ENCODE results near the gene SNX5. TPM values are rescaled to one million over a fixed set of nuclear protein-coding genes. Genes with fewer than 3 reads are reported as not detected.
A peak's percentile ranks its signal among the peaks of the same experiment; 100 is the strongest.

SNX5 gene
- total and polyA plus RNA-seq, 2 of the 13 experiments (the other 11 are each of a cell fraction or from before 2014, with no cell fraction given), result 664 to 1,040 TPM

GRCh38 chr20:17971300-17972013, 2.9 kb upstream of the SNX5 start (continued):
- TF ChIP-seq DMTF1 (CRISPR knock-in tag; IDR thresholded peaks at IDR 0.05) (no peak), ZBED4 (CRISPR knock-in tag; IDR thresholded peaks at IDR 0.05; ENCODE audit: borderline replicate concordance) (no peak), RARG (CRISPR knock-in tag; IDR thresholded peaks at IDR 0.05; ENCODE audit: low read depth) (no peak), ZNF446 (CRISPR knock-in tag; IDR thresholded peaks at IDR 0.05) (no peak), NR2F2 (IDR thresholded peaks at IDR 0.05; ENCODE audit: borderline replicate concordance, low read depth) (no peak), FIP1L1 (IDR thresholded peaks at IDR 0.05; ENCODE audit: borderline replicate concordance, insufficient read depth, low read depth, low read length) (no peak), NFYC (CRISPR knock-in tag; IDR thresholded peaks at IDR 0.05) (no peak), ZNF841 (CRISPR knock-in tag; IDR thresholded peaks at IDR 0.05; ENCODE audit: borderline replicate concordance) (no peak), MZF1 (CRISPR knock-in tag; IDR thresholded peaks at IDR 0.05; ENCODE audit: borderline replicate concordance) (no peak), SIN3A (IDR thresholded peaks at IDR 0.05; ENCODE audit: borderline replicate concordance, low read depth, low read length) (0 out of 2 replicates have a peak, but pooled peaks have one; percentile 36), FOSL1 (CRISPR knock-in tag; IDR thresholded peaks at IDR 0.05; ENCODE audit: borderline replicate concordance) (no peak), ATF2 (CRISPR knock-in tag; IDR thresholded peaks at IDR 0.05) (no peak), HMG20B (CRISPR knock-in tag; conservative IDR thresholded peaks at IDR 0.05) (no peak), GABPB1 (CRISPR knock-in tag; IDR thresholded peaks at IDR 0.05) (no peak), HIC2 (CRISPR knock-in tag; IDR thresholded peaks at IDR 0.05; ENCODE audit: low read depth) (no peak), ARID3A (IDR thresholded peaks at IDR 0.05; ENCODE audit: low read depth, low read length) (0 out of 2 replicates have a peak, but pooled peaks have one; percentile 20), ZNF766 (CRISPR knock-in tag; IDR thresholded peaks at IDR 0.05; ENCODE audit: borderline replicate concordance) (no peak), CHD4 (IDR thresholded peaks at IDR 0.05; ENCODE audit: borderline replicate concordance, low read length) (no peak)
